Measurements from ENCODE around the gene ZNF813.
A peak's percentile ranks its signal among the peaks of the same experiment; 100 is the strongest.

The ZNF813 gene

DNA sequence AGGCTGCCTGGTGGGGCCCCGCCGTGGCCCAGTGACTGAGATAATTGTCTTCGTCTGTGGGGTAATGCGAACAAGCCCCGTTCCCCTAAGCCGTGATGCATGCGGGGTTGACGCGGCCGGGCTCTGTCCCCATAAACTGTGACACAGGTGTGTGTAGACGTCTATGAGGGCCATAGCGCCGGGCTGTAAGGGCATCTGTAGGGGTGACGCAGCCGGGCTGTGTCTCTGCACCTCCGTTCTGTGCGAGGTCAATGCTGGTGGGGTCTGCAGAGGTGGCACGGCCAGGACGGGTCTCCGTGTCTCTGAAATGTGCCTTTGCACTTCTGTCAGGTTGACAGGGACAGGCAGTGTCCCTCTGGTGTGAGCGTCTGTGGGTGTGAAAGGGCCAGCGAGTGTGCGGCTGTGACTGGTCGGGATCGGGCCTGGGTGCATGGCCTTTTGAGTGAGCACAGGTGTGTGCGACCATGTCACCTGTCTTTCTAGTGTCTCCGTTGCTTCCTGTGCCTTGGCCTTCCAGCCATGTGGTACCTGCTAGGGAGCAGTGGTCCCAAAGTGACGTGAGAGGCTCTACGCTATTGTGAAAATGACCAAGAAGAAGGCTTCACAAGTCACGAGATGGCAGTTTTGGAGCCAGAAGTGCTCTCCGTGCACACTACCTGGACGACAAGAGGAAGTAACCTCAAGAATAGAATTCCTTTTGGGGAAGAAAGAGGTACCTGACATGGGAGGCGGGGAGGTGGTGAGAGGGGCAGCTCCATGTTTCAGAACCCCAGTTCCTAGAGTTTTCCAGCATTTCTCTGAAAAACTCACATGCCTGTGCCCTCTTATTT, 54.1 kb downstream of the ZNF813 start:
- DNase-seq, result no peak

- DNase-seq, result no peak
Measured at GRCh38 chr19:53525922-53526321, 58.4 kb downstream of the ZNF813 start.

- no peak for DNase-seq
Measured at GRCh38 chr19:53530622-53531021, 63.1 kb downstream of the ZNF813 start.

DNA sequence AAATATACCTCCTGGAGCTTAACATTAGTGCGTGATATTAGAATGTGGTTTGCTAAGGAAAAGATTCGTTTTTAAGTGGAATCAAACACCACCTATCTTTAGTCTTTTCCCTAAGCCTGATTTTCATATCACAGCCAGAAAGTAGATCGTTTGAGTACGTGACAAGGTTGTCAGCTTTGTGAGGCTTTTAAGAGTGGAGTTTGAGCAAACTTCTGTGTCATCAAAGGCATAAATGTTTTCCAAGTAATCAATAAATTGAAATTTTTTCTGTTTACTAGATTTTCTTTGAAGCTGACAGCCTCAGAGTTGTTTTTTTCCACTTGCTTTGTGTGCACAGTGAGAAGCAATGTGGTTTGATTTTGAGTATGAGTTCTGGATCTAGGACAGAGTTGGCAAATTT, 63.9 kb downstream of the ZNF813 start:
- DNase-seq, result no peak

GRCh38 chr19:53532362-53532761, 64.8 kb downstream of the ZNF813 start:
- DNase-seq, result no peak

DNA sequence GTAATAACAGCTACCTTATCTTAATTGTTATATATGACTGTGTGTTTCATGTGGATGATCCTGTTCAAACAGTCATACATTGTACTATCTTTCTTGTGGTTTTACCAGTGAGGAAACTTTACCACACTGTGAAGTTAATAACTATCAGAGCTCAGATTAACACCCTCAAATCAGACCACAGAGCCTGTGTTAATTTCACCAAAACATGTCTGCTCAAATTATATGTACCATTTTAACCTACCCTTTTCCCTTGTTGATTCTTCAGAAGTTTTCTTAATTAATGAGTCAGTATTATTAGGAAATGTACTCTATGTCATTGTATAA, 68.7 kb downstream of the ZNF813 start:
- DNase-seq, result no peak

- no peak for DNase-seq
Measured at GRCh38 chr19:53537121-53537520, 69.6 kb downstream of the ZNF813 start.

- peak; percentile 70 for DNase-seq
Measured at GRCh38 chr19:53537521-53538377, 70.2 kb downstream of the ZNF813 start, which contains the start of gene ZNF331. Gene ZNF331, plus strand, starts transcription at chr19:53538145. Its CDS starts 31,232 bp downstream, at chr19:53569377.

GRCh38 chr19:53538378-53539109, 71.0 kb downstream of the ZNF813 start:
- DNase-seq, result no peak

DNA sequence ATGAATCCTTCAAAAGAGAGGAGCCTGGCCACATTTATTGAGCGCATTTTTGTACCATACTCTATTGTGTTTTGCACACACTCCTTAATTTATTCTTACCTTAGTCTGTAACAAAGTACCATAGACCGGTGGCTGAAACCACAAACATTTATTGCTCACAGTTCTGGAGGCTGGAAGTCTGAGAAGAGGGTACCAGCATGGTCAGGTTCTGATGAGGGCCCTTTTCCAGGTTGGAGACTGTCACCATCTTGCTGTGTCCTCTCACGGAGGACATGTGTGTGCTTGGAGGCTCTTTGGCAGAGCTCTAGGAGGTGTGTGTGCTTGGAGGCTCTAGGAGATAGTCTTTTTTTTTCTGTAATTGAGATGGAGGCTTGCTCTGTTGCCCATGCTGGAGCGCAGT, 72.6 kb downstream of the ZNF813 start:
- no peak for DNase-seq

DNA sequence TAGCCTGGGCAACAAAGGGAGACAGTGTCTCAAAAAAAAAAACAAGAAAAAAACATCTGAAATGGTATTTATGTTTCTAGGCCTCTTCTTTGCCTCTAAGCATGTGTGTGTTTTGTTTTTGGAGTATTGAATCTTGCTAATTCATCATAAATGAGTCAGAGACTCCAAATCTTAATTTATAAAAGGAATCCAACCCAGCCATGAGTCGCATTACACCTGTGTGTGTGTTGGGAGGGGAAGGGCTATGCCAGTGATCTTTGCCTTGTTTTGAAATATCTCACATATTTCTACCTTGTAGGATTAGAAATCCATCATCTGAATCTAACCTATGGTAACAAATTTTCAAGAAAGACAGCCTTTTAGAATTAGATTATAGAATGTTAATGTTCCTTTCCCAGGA, 74.4 kb downstream of the ZNF813 start:
- DNase-seq, result no peak

- DNase-seq, result no peak
Measured at GRCh38 chr19:53545271-53546065, 77.9 kb downstream of the ZNF813 start.
